Stimulated activated effector memory CD8-positive, alpha-beta T cell treated with anti-CD3 and anti-CD28 coated beads, Interleukin-12 subunit alpha, Interleukin-12 subunit beta, amount 100 ng/mL, for 72 hours (primary cell): ENCODE data around the gene FKBP14.
"Not testable (repeated sequence)": the region's sequence is repeated elsewhere in the genome, so short reads cannot be mapped to it uniquely, and the experiment has no call there.

ENCODE experiments used
- ATAC-seq: fragments of 150-1000 bp; cut with Tn5 transposase; 2 replicates; pipeline ENCODE4 v1.10.0; 2021
- DNase-seq, 2 donors: peaks; one replicate each; pipeline ENCODE4 v3.0.0; 2021 to 2022; ENCODE audit warnings: low spot score in 2 of 2
- H3K27ac Mint-ChIP-seq: one replicate; pipeline ENCODE4 v1.8.0; 2022; ENCODE audit warnings: mild to moderate bottlenecking, mixed read lengths
- H3K36me3 Mint-ChIP-seq: one replicate; pipeline ENCODE4 v1.8.0; 2022; ENCODE audit warnings: mild to moderate bottlenecking, mixed read lengths
- H3K4me1 Mint-ChIP-seq: one replicate; pipeline ENCODE4 v1.8.0; 2022; ENCODE audit warnings: mixed read lengths
- H3K4me3 Mint-ChIP-seq: one replicate; pipeline ENCODE4 v1.8.0; 2022; ENCODE audit warnings: mild to moderate bottlenecking, mixed read lengths
- H3K9me3 Mint-ChIP-seq: one replicate; pipeline ENCODE4 v1.8.0; 2022; ENCODE audit warnings: mixed read lengths

Gene FKBP14

GRCh38 chr7:30026229-30027064, at the start of gene FKBP14:
Gene FKBP14, minus strand, starts transcription at chr7:30026702. Its CDS starts 194 bp downstream, at chr7:30026508.
- H3K9me3 Mint-ChIP-seq: no peaks in the 10 kb centered on the region
- DNase-seq (peak; percentile 73 to 91), ATAC-seq (peak; percentile 87)
- H3K27ac Mint-ChIP-seq: peak within 1 kb of the TSS; percentile 91
- H3K4me1 Mint-ChIP-seq: peaks cover 30% of the 10 kb centered on the region
- no peak within 1 kb of the TSS for H3K4me3 Mint-ChIP-seq
- H3K36me3 Mint-ChIP-seq: peaks cover 5% of the 10 kb centered on the region

GRCh38 chr7:30074422-30075030, 48.0 kb upstream of the FKBP14 start:
- no peaks in the 10 kb centered on the region for H3K9me3 Mint-ChIP-seq
- peaks cover 15% of the 10 kb centered on the region for H3K36me3 Mint-ChIP-seq
- no peak for ATAC-seq
- no peak overlapping the region for H3K4me3 Mint-ChIP-seq
- H3K27ac Mint-ChIP-seq: no peak overlapping the region
- DNase-seq: no peak
- no peaks in the 10 kb centered on the region for H3K4me1 Mint-ChIP-seq

DNA sequence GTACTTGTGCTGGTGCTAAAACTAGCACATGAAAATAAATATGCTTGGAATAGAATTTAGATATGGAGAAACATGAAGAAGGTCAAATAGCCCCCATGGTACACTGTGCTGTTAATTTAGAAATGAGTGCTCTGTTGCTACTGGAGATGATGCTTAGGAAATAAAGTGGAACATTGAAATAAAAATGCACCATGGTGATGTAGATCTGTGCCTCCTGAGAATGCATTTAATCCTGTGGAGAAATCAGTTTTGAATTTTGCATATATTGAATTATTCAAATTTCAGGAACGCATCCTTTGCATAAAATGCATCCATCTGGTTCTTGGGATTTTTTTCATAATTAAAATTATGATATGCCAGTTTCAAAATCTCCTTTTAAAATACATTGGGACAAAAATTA, 46.2 kb upstream of the FKBP14 start:
- Mint-ChIP-seq H3K9me3 (no peaks in the 10 kb centered on the region), H3K4me3 (no peak overlapping the region), H3K4me1 (no peaks in the 10 kb centered on the region), H3K27ac (no peak overlapping the region), H3K36me3 (peaks cover 6% of the 10 kb centered on the region)
- no peak for DNase-seq
- ATAC-seq: no peak

GRCh38 chr7:30070052-30070451, 43.5 kb upstream of the FKBP14 start:
- peaks cover 6% of the 10 kb centered on the region for H3K36me3 Mint-ChIP-seq
- no peaks in the 10 kb centered on the region for H3K4me1 Mint-ChIP-seq
- DNase-seq (peak in 1 of 2 donors; percentile 20), ATAC-seq (no peak)
- no peak overlapping the region for H3K4me3 Mint-ChIP-seq
- H3K9me3 Mint-ChIP-seq: no peaks in the 10 kb centered on the region
- no peak overlapping the region for H3K27ac Mint-ChIP-seq

- no peak for ATAC-seq
- Mint-ChIP-seq H3K9me3 (no peaks in the 10 kb centered on the region), H3K4me1 (no peaks in the 10 kb centered on the region), H3K4me3 (no peak overlapping the region), H3K27ac (no peak overlapping the region), H3K36me3 (peaks cover 7% of the 10 kb centered on the region)
- DNase-seq: no peak
Observed at GRCh38 chr7:30069096-30069867, 42.8 kb upstream of the FKBP14 start.

GRCh38 chr7:30068117-30068516, 41.6 kb upstream of the FKBP14 start:
- ATAC-seq (no peak), DNase-seq (no peak)
- Mint-ChIP-seq H3K4me1 (no peaks in the 10 kb centered on the region), H3K36me3 (peaks cover 14% of the 10 kb centered on the region), H3K4me3 (no peak overlapping the region), H3K27ac (no peak overlapping the region), H3K9me3 (no peaks in the 10 kb centered on the region)

DNA sequence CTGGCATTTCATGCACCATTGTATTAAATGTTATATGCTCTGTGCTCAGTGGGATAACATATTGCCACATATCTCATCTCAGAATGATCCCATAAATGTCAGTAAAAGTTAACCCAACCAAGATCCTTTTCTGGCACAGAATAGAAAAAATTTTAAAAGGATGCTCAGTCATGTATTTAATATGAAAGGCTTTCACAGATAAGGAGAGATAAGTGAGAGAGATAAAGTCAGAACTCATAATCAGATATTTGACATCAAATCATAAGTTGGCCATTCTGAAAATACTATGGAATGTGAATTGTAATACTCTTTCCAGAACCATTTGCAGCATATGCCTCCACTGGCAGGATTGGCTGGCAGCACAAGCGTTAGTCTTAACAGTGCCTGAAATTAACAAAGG, 40.2 kb upstream of the FKBP14 start:
- Mint-ChIP-seq H3K9me3 (no peaks in the 10 kb centered on the region), H3K4me3 (no peak overlapping the region), H3K4me1 (no peaks in the 10 kb centered on the region), H3K36me3 (peaks cover 24% of the 10 kb centered on the region), H3K27ac (no peak overlapping the region)
- ATAC-seq (no peak), DNase-seq (no peak)

- DNase-seq: no peak
Observed at GRCh38 chr7:30065746-30066145, 39.2 kb upstream of the FKBP14 start.

DNA sequence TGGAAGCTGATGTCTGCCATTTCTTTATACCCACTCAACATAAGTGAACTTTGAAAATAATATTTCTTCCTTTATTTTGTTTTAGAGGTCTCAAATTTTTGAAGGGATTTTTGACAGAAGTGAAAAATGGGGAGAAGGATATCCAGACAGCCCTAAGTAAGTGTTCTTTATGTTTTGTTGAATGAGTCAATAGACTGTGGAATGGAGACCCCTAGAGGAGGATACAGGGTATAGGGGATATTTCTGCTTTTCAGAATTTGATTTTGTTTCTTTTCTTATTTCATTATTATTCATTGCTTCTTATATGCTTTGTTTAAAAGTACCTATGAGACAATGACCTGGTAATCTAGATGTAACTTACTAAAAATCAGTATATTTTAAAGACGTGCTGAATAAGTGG, 36.1 kb upstream of the FKBP14 start:
- ATAC-seq: no peak
- H3K27ac Mint-ChIP-seq: no peak overlapping the region
- no peak overlapping the region for H3K4me3 Mint-ChIP-seq
- peaks cover 28% of the 10 kb centered on the region for H3K36me3 Mint-ChIP-seq
- H3K4me1 Mint-ChIP-seq: no peaks in the 10 kb centered on the region
- no peaks in the 10 kb centered on the region for H3K9me3 Mint-ChIP-seq
- DNase-seq: no peak

More at GRCh38 chr7:30065746-30066145, 39.2 kb upstream of the FKBP14 start:
- no peak for ATAC-seq
- Mint-ChIP-seq H3K4me1 (no peaks in the 10 kb centered on the region), H3K27ac (no peak overlapping the region), H3K4me3 (no peak overlapping the region), H3K9me3 (no peaks in the 10 kb centered on the region), H3K36me3 (peaks cover 20% of the 10 kb centered on the region)

GRCh38 chr7:30061786-30062185, 35.3 kb upstream of the FKBP14 start:
- peaks cover 33% of the 10 kb centered on the region for H3K36me3 Mint-ChIP-seq
- DNase-seq, H3K9me3 Mint-ChIP-seq, H3K4me1 Mint-ChIP-seq, H3K27ac Mint-ChIP-seq, H3K4me3 Mint-ChIP-seq: not testable (repeated sequence)
- ATAC-seq: peak; percentile 67

GRCh38 chr7:30057741-30058140, 31.2 kb upstream of the FKBP14 start:
- H3K36me3 Mint-ChIP-seq: peaks cover 46% of the 10 kb centered on the region
- no peaks in the 10 kb centered on the region for H3K4me1 Mint-ChIP-seq
- H3K9me3 Mint-ChIP-seq: no peaks in the 10 kb centered on the region
- H3K27ac Mint-ChIP-seq: no peak overlapping the region
- no peak overlapping the region for H3K4me3 Mint-ChIP-seq
- no peak for ATAC-seq
- DNase-seq: no peak

DNA sequence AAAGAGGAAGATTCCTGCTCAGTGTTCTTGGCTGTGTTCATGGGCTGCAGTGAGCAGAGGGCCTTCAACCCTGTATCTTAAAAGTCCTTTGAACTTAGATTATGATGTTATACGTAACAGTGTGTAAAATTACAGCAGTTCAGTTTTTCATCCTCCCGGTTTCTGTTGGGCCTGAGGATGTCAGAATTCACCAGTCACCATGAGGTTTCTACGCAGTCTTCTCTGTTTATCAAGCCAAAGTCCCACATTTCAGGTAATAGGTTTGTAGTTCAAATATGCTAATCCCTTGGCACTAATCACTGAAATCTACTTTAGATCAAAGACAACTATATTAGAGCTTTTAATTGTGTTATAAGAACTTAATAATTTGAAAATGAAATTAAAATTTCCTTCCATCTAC, 26.6 kb upstream of the FKBP14 start:
- H3K36me3 Mint-ChIP-seq: peaks cover 50% of the 10 kb centered on the region
- ATAC-seq (no peak), DNase-seq (no peak)
- no peak overlapping the region for H3K4me3 Mint-ChIP-seq
- H3K27ac Mint-ChIP-seq: no peak overlapping the region
- no peaks in the 10 kb centered on the region for H3K9me3 Mint-ChIP-seq
- no peaks in the 10 kb centered on the region for H3K4me1 Mint-ChIP-seq

- no peak overlapping the region for H3K4me3 Mint-ChIP-seq
- ATAC-seq (no peak), DNase-seq (no peak)
- H3K4me1 Mint-ChIP-seq: no peaks in the 10 kb centered on the region
- H3K36me3 Mint-ChIP-seq: peaks cover 40% of the 10 kb centered on the region
- no peaks in the 10 kb centered on the region for H3K9me3 Mint-ChIP-seq
- H3K27ac Mint-ChIP-seq: no peak overlapping the region
Observed at GRCh38 chr7:30049173-30049572, 22.7 kb upstream of the FKBP14 start.

GRCh38 chr7:30048582-30048981, 22.1 kb upstream of the FKBP14 start:
- H3K9me3 Mint-ChIP-seq: no peaks in the 10 kb centered on the region
- H3K27ac Mint-ChIP-seq: no peak overlapping the region
- H3K36me3 Mint-ChIP-seq: peaks cover 39% of the 10 kb centered on the region
- H3K4me1 Mint-ChIP-seq: no peaks in the 10 kb centered on the region
- ATAC-seq (no peak), DNase-seq (no peak)
- no peak overlapping the region for H3K4me3 Mint-ChIP-seq

DNA sequence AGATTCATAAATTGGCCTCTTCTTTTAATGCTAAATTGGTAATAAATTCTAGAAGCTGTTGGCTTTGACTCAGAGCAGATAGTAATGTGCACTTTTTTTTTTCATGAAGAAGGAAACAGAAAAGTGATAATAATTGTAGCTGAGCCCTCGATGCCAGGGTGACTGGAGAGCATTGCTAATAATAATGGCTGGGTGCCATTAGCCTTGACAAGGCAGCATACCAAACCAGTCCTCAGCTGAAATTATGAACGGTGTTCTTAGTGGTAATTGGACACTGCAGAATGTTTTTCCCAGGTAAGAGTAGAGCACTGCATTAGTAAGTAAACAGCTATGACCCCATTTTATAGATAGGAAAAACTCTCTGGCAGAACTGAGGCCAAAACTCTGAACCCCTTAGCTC, 20.6 kb upstream of the FKBP14 start:
- peaks cover 3% of the 10 kb centered on the region for H3K4me1 Mint-ChIP-seq
- DNase-seq (no peak), ATAC-seq (no peak)
- no peak overlapping the region for H3K4me3 Mint-ChIP-seq
- H3K9me3 Mint-ChIP-seq: no peaks in the 10 kb centered on the region
- H3K27ac Mint-ChIP-seq: no peak overlapping the region
- H3K36me3 Mint-ChIP-seq: peaks cover 25% of the 10 kb centered on the region
